ENCODE measurements around the gene PRICKLE2. TPM values are rescaled to one million over a fixed set of nuclear protein-coding genes. Genes with fewer than 3 reads are reported as not detected.

Gene PRICKLE2
- total RNA-seq (2014; rRNA removed; shearing (Covaris generic); ENCODE audit: low replicate concordance) = 0.40 TPM in 1 of 2 replicates, not detected in the other

- H3K36me3 ChIP-seq = no peaks in the 10 kb centered on the region
- DNase-seq = peak; percentile 71
- no peaks in the 10 kb centered on the region for H3K9me3 ChIP-seq
- peak within 1 kb of the TSS; percentile 1; the same call in 1 of the 2 replicates for H3K4me3 ChIP-seq
- no peaks in the 10 kb centered on the region for H3K27me3 ChIP-seq
These were observed at the start of gene PRICKLE2 for GRCh38 chr3:64224826-64225610. Gene PRICKLE2, minus strand, starts transcription at chr3:64225466. Its CDS starts 26,539 bp downstream, at chr3:64198927.

- Histone ChIP-seq H3K27me3 (no peaks in the 10 kb centered on the region), H3K36me3 (no peaks in the 10 kb centered on the region), H3K4me3 (no peak overlapping the region), H3K9me3 (no peaks in the 10 kb centered on the region)
- no peak for DNase-seq
These were observed 47.6 kb upstream of the PRICKLE2 start for GRCh38 chr3:64272842-64273241.

- DNase-seq = no peak
- no peaks in the 10 kb centered on the region for H3K9me3 ChIP-seq
- H3K4me3 ChIP-seq = no peak overlapping the region
- H3K27me3 ChIP-seq = no peaks in the 10 kb centered on the region
- no peaks in the 10 kb centered on the region for H3K36me3 ChIP-seq
These were observed 47.0 kb upstream of the PRICKLE2 start for GRCh38 chr3:64272271-64272670.

- H3K4me3 ChIP-seq = no peak overlapping the region
- DNase-seq = no peak
- no peaks in the 10 kb centered on the region for H3K36me3 ChIP-seq
- no peaks in the 10 kb centered on the region for H3K9me3 ChIP-seq
- H3K27me3 ChIP-seq = no peaks in the 10 kb centered on the region
These were observed 46.4 kb upstream of the PRICKLE2 start for GRCh38 chr3:64271631-64272030.

- Histone ChIP-seq H3K9me3 (no peaks in the 10 kb centered on the region), H3K36me3 (no peaks in the 10 kb centered on the region), H3K27me3 (no peaks in the 10 kb centered on the region), H3K4me3 (no peak overlapping the region)
- no peak for DNase-seq
These were observed 45.6 kb upstream of the PRICKLE2 start for GRCh38 chr3:64270866-64271260.

- H3K4me3 ChIP-seq = no peak overlapping the region
- H3K36me3 ChIP-seq = no peaks in the 10 kb centered on the region
- no peak for DNase-seq
- H3K9me3 ChIP-seq = no peaks in the 10 kb centered on the region
- no peaks in the 10 kb centered on the region for H3K27me3 ChIP-seq
These were observed 45.0 kb upstream of the PRICKLE2 start for GRCh38 chr3:64270142-64270865.

- Histone ChIP-seq H3K36me3 (no peaks in the 10 kb centered on the region), H3K27me3 (no peaks in the 10 kb centered on the region), H3K9me3 (no peaks in the 10 kb centered on the region), H3K4me3 (no peak overlapping the region)
- DNase-seq = no peak
These were observed 43.7 kb upstream of the PRICKLE2 start for GRCh38 chr3:64268926-64269325.

- no peak for DNase-seq
- Histone ChIP-seq H3K4me3 (no peak overlapping the region), H3K36me3 (no peaks in the 10 kb centered on the region), H3K27me3 (no peaks in the 10 kb centered on the region), H3K9me3 (no peaks in the 10 kb centered on the region)
These were observed 42.7 kb upstream of the PRICKLE2 start for GRCh38 chr3:64267721-64268604.

- H3K36me3 ChIP-seq = no peaks in the 10 kb centered on the region
- H3K9me3 ChIP-seq = no peaks in the 10 kb centered on the region
- H3K27me3 ChIP-seq = no peaks in the 10 kb centered on the region
- DNase-seq = no peak
- no peak overlapping the region for H3K4me3 ChIP-seq
These were observed 41.7 kb upstream of the PRICKLE2 start for GRCh38 chr3:64266983-64267382.

GRCh38 chr3:64266065-64266931 lies 41.0 kb upstream of the PRICKLE2 start:
- H3K9me3 ChIP-seq = no peaks in the 10 kb centered on the region
- H3K27me3 ChIP-seq = no peaks in the 10 kb centered on the region
- H3K4me3 ChIP-seq = no peak overlapping the region
- H3K36me3 ChIP-seq = no peaks in the 10 kb centered on the region
- DNase-seq = peak; percentile 39

GRCh38 chr3:64265646-64266045 lies 40.4 kb upstream of the PRICKLE2 start:
- Histone ChIP-seq H3K36me3 (no peaks in the 10 kb centered on the region), H3K9me3 (no peaks in the 10 kb centered on the region), H3K4me3 (no peak overlapping the region), H3K27me3 (no peaks in the 10 kb centered on the region)
- DNase-seq = no peak

- Histone ChIP-seq H3K27me3 (no peaks in the 10 kb centered on the region), H3K4me3 (no peak overlapping the region), H3K9me3 (no peaks in the 10 kb centered on the region), H3K36me3 (no peaks in the 10 kb centered on the region)
- DNase-seq = no peak
These were observed 39.3 kb upstream of the PRICKLE2 start for GRCh38 chr3:64264501-64265109.

GRCh38 chr3:64262574-64263114 lies 37.4 kb upstream of the PRICKLE2 start:
- H3K4me3 ChIP-seq = no peak overlapping the region

GRCh38 chr3:64260431-64260830 lies 35.2 kb upstream of the PRICKLE2 start:
- no peak overlapping the region for H3K4me3 ChIP-seq
- no peaks in the 10 kb centered on the region for H3K27me3 ChIP-seq
- H3K36me3 ChIP-seq = no peaks in the 10 kb centered on the region
- DNase-seq = no peak
- H3K9me3 ChIP-seq = no peaks in the 10 kb centered on the region

More at GRCh38 chr3:64262574-64263114, 37.4 kb upstream of the PRICKLE2 start:
- H3K9me3 ChIP-seq = no peaks in the 10 kb centered on the region
- DNase-seq = no peak
- no peaks in the 10 kb centered on the region for H3K27me3 ChIP-seq
- H3K36me3 ChIP-seq = no peaks in the 10 kb centered on the region

GRCh38 chr3:64259636-64260035 lies 34.4 kb upstream of the PRICKLE2 start:
- Histone ChIP-seq H3K27me3 (no peaks in the 10 kb centered on the region), H3K36me3 (no peaks in the 10 kb centered on the region), H3K4me3 (no peak overlapping the region), H3K9me3 (no peaks in the 10 kb centered on the region)
- no peak for DNase-seq
